Neural progenitor cell (in vitro differentiated cells): ENCODE data around the gene SEPTIN6. TPM values are rescaled to one million over a fixed set of nuclear protein-coding genes. Genes with fewer than 3 reads are reported as not detected.
"Not testable (repeated sequence)": the region's sequence is repeated elsewhere in the genome, so short reads cannot be mapped to it uniquely, and the experiment has no call there.

ENCODE experiments used
- DNase-seq: peaks from one replicate; pipeline ENCODE4 v3.0.0-alpha.2; 2016; ENCODE audit warnings: low spot score
- H2AFZ ChIP-seq: fragments of 200-600 bp; sonication (generic); replicated peaks from 2 replicates; pipeline ENCODE4 v1.6.1; 2016; ENCODE audit warnings: antibody characterized with exemption
- H3F3A ChIP-seq: fragments of 200-600 bp; sonication (generic); 2 replicates; pipeline ENCODE4 v1.6.1; 2016; ENCODE audit warnings: antibody characterized with exemption, low read depth
- H3K27ac ChIP-seq: fragments of 200-600 bp; sonication (generic); 2 replicates; pipeline ENCODE4 v1.5.1; 2016; ENCODE audit warnings: mild to moderate bottlenecking
- H3K27me3 ChIP-seq: fragments of 200-600 bp; sonication (generic); 2 replicates; pipeline ENCODE4 v1.6.1; 2016; ENCODE audit warnings: mild to moderate bottlenecking, moderate library complexity
- H3K36me3 ChIP-seq: fragments of 200-600 bp; sonication (generic); 2 replicates; pipeline ENCODE4 v1.5.1; 2016
- H3K4me1 ChIP-seq: fragments of 200-600 bp; sonication (generic); 2 replicates; pipeline ENCODE4 v1.6.1; 2016; ENCODE audit warnings: mixed run types
- H3K4me2 ChIP-seq: fragments of 200-600 bp; sonication (generic); 2 replicates; pipeline ENCODE4 v1.6.1; 2016
- H3K4me3 ChIP-seq: fragments of 200-600 bp; sonication (generic); 2 replicates; pipeline ENCODE4 v1.5.1; 2016
- H3K79me2 ChIP-seq: fragments of 200-600 bp; sonication (generic); 2 replicates; pipeline ENCODE4 v1.6.1; 2016; ENCODE audit warnings: low read depth
- H3K9ac ChIP-seq: fragments of 200-600 bp; sonication (generic); 2 replicates; pipeline ENCODE4 v1.6.1; 2016
- H3K9me3 ChIP-seq: fragments of 200-600 bp; sonication (generic); 2 replicates; pipeline ENCODE4 v1.5.1; 2016; ENCODE audit warnings: low read depth
- H4K20me1 ChIP-seq: fragments of 200-600 bp; sonication (generic); 2 replicates; pipeline ENCODE4 v1.6.1; 2016; ENCODE audit warnings: low read depth
- H3K27ac Mint-ChIP-seq: 3 replicates; pipeline ENCODE4 v1.8.0; 2021; ENCODE audit warnings: mixed read lengths
- H3K27me3 Mint-ChIP-seq: 2 replicates; pipeline ENCODE4 v1.8.0; 2022; ENCODE audit warnings: low read depth, mild to moderate bottlenecking, inconsistent platforms, moderate library complexity, mixed read lengths; ENCODE audit not compliant: insufficient read depth
- H3K36me3 Mint-ChIP-seq: 3 replicates; pipeline ENCODE4 v1.8.0; 2021; ENCODE audit warnings: mixed read lengths
- H3K4me1 Mint-ChIP-seq: 3 replicates; pipeline ENCODE4 v1.8.0; 2021; ENCODE audit warnings: mixed read lengths
- H3K4me3 Mint-ChIP-seq: 3 replicates; pipeline ENCODE4 v1.8.0; 2021; ENCODE audit warnings: mild to moderate bottlenecking, moderate library complexity, mixed read lengths
- H3K9me3 Mint-ChIP-seq: 3 replicates; pipeline ENCODE4 v1.8.0; 2020; ENCODE audit warnings: mixed read lengths
- CTCF ChIP-seq: fragments of 200-600 bp; sonication (generic); IDR thresholded peaks from 2 replicates; pipeline ENCODE4 v1.5.1; 2017; ENCODE audit warnings: antibody characterized with exemption, mild to moderate bottlenecking
- EZH2 ChIP-seq: fragments of 200-600 bp; sonication (generic); IDR thresholded peaks from 2 replicates; pipeline ENCODE4 v1.6.1; 2017; ENCODE audit warnings: antibody characterized with exemption, mild to moderate bottlenecking, moderate library complexity
- EZH2phosphoT487 ChIP-seq: fragments of 200-600 bp; sonication (generic); IDR thresholded peaks from 2 replicates; pipeline ENCODE4 v1.6.1; 2017; ENCODE audit warnings: antibody characterized with exemption
- total RNA-seq: library from RNA; depleted of rRNA; stranded (reverse); fragments of >200 nt; gene quantifications from 2 replicates; pipeline ENCODE4 v1.2.3, GENCODE V29; 2015; ENCODE audit warnings: low replicate concordance

Gene SEPTIN6
- total RNA-seq, 1 donor from 2014 or later: 19.4 TPM

- H3K36me3 ChIP-seq: no peaks in the 10 kb centered on the region
- H3K9me3 ChIP-seq: no peaks in the 10 kb centered on the region
- DNase-seq: no peak
- H3K4me1 ChIP-seq: no peaks in the 10 kb centered on the region
- H3K27me3 ChIP-seq: no peaks in the 10 kb centered on the region
- H3F3A ChIP-seq: no peaks in the 10 kb centered on the region
- TF ChIP-seq EZH2 (no peak), EZH2phosphoT487 (no peak), CTCF (no peak)
- H3K9ac ChIP-seq: no peak overlapping the region
- H3K27ac ChIP-seq: no peak overlapping the region
- no peaks in the 10 kb centered on the region for H3K79me2 ChIP-seq
- no peak overlapping the region for H2AFZ ChIP-seq
- no peaks in the 10 kb centered on the region for H4K20me1 ChIP-seq
- H3K4me1 Mint-ChIP-seq: no peaks in the 10 kb centered on the region
- no peak overlapping the region for H3K27ac Mint-ChIP-seq
- H3K36me3 Mint-ChIP-seq: no peaks in the 10 kb centered on the region
- H3K4me3 ChIP-seq: no peak overlapping the region
- peaks cover 4% of the 10 kb centered on the region for H3K27me3 Mint-ChIP-seq
- no peak overlapping the region for H3K4me2 ChIP-seq
- no peak overlapping the region for H3K4me3 Mint-ChIP-seq
- peaks cover 12% of the 10 kb centered on the region for H3K9me3 Mint-ChIP-seq
These were observed 19.6 kb downstream of the SEPTIN6 start for GRCh38 chrX:119673336-119673735.

GRCh38 chrX:119672426-119672825 lies 20.5 kb downstream of the SEPTIN6 start:
- DNase-seq: no peak
- Mint-ChIP-seq H3K4me3 (no peak overlapping the region), H3K4me1 (no peaks in the 10 kb centered on the region), H3K27me3 (peaks cover 4% of the 10 kb centered on the region), H3K27ac (no peak overlapping the region), H3K36me3 (no peaks in the 10 kb centered on the region), H3K9me3 (peaks cover 10% of the 10 kb centered on the region)
- no peaks in the 10 kb centered on the region for H3K36me3 ChIP-seq
- no peak overlapping the region for H3K9ac ChIP-seq
- H3K27ac ChIP-seq: no peak overlapping the region
- no peak overlapping the region for H2AFZ ChIP-seq
- no peak overlapping the region for H3K4me3 ChIP-seq
- no peaks in the 10 kb centered on the region for H3K9me3 ChIP-seq
- H4K20me1 ChIP-seq: no peaks in the 10 kb centered on the region
- H3K4me1 ChIP-seq: no peaks in the 10 kb centered on the region
- H3K27me3 ChIP-seq: no peaks in the 10 kb centered on the region
- no peaks in the 10 kb centered on the region for H3F3A ChIP-seq
- no peak overlapping the region for H3K4me2 ChIP-seq
- TF ChIP-seq EZH2 (no peak), EZH2phosphoT487 (no peak)
- no peaks in the 10 kb centered on the region for H3K79me2 ChIP-seq

- H3K4me1 Mint-ChIP-seq: no peaks in the 10 kb centered on the region
- H3K4me2 ChIP-seq: no peak overlapping the region
- H3K9me3 Mint-ChIP-seq: peaks cover 8% of the 10 kb centered on the region
- no peaks in the 10 kb centered on the region for H3K27me3 Mint-ChIP-seq
- H3K9me3 ChIP-seq: no peaks in the 10 kb centered on the region
- H3K27me3 ChIP-seq: no peaks in the 10 kb centered on the region
- H2AFZ ChIP-seq: no peak overlapping the region
- TF ChIP-seq EZH2phosphoT487 (no peak), CTCF (no peak), EZH2 (no peak)
- H3K36me3 Mint-ChIP-seq: no peaks in the 10 kb centered on the region
- no peaks in the 10 kb centered on the region for H3F3A ChIP-seq
- H3K4me3 Mint-ChIP-seq: no peak overlapping the region
- no peak for DNase-seq
- no peak overlapping the region for H3K27ac ChIP-seq
- H3K9ac ChIP-seq: no peak overlapping the region
- no peaks in the 10 kb centered on the region for H4K20me1 ChIP-seq
- H3K79me2 ChIP-seq: no peaks in the 10 kb centered on the region
- no peak overlapping the region for H3K4me3 ChIP-seq
- H3K27ac Mint-ChIP-seq: no peak overlapping the region
- no peaks in the 10 kb centered on the region for H3K36me3 ChIP-seq
- H3K4me1 ChIP-seq: no peaks in the 10 kb centered on the region
These were observed 23.4 kb downstream of the SEPTIN6 start for GRCh38 chrX:119669424-119670037.

GRCh38 chrX:119667111-119667878 lies 25.7 kb downstream of the SEPTIN6 start:
- Histone ChIP-seq H3K4me2 (no peak overlapping the region), H3F3A (no peaks in the 10 kb centered on the region), H3K79me2 (no peaks in the 10 kb centered on the region), H2AFZ (no peak overlapping the region), H3K4me3 (no peak overlapping the region), H4K20me1 (no peaks in the 10 kb centered on the region), H3K27ac (no peak overlapping the region), H3K9me3 (no peaks in the 10 kb centered on the region), H3K27me3 (no peaks in the 10 kb centered on the region), H3K9ac (no peak overlapping the region), H3K36me3 (no peaks in the 10 kb centered on the region), H3K4me1 (no peaks in the 10 kb centered on the region)
- Mint-ChIP-seq H3K36me3 (peaks cover 3% of the 10 kb centered on the region), H3K4me1 (no peaks in the 10 kb centered on the region), H3K9me3 (peaks cover 7% of the 10 kb centered on the region), H3K27ac (no peak overlapping the region), H3K27me3 (no peaks in the 10 kb centered on the region), H3K4me3 (no peak overlapping the region)
- no peak for DNase-seq
- TF ChIP-seq CTCF (no peak), EZH2phosphoT487 (no peak), EZH2 (no peak)

- not testable (repeated sequence) for H3K27me3 ChIP-seq, H3K79me2 ChIP-seq, H3K27ac Mint-ChIP-seq, DNase-seq, H3K4me1 Mint-ChIP-seq, H3K9ac ChIP-seq, H3K27me3 Mint-ChIP-seq, H4K20me1 ChIP-seq, H3K4me3 ChIP-seq, H3K9me3 ChIP-seq, H3K4me2 ChIP-seq, H3K4me1 ChIP-seq, H2AFZ ChIP-seq, H3K36me3 Mint-ChIP-seq, H3K4me3 Mint-ChIP-seq, H3K27ac ChIP-seq, H3K36me3 ChIP-seq, H3F3A ChIP-seq
- peaks cover 11% of the 10 kb centered on the region for H3K9me3 Mint-ChIP-seq
These were observed 28.1 kb downstream of the SEPTIN6 start for GRCh38 chrX:119664877-119665276.
